SK-N-MC (cell line): Measurements from ENCODE around the gene APOBEC3H.

ENCODE experiments used
- EZH2 ChIP-seq: fragments of 200-600 bp; sonication (generic); IDR thresholded peaks from one replicate; pipeline ENCODE4 v1.6.1; 2017; ENCODE audit warnings: antibody characterized with exemption
- POLR2AphosphoS5 ChIP-seq: IDR thresholded peaks from 2 replicates; pipeline ENCODE4 v1.6.1; 2012; ENCODE audit warnings: mild to moderate bottlenecking, low read depth, low read length, borderline replicate concordance

- TF ChIP-seq POLR2AphosphoS5, result no peak
- no peak for TF ChIP-seq EZH2
These were observed 37.5 kb downstream of the APOBEC3H start for GRCh38 chr22:39134366-39135091.
